ENCODE measurements around the gene NEURL1B.

Gene NEURL1B

DNA sequence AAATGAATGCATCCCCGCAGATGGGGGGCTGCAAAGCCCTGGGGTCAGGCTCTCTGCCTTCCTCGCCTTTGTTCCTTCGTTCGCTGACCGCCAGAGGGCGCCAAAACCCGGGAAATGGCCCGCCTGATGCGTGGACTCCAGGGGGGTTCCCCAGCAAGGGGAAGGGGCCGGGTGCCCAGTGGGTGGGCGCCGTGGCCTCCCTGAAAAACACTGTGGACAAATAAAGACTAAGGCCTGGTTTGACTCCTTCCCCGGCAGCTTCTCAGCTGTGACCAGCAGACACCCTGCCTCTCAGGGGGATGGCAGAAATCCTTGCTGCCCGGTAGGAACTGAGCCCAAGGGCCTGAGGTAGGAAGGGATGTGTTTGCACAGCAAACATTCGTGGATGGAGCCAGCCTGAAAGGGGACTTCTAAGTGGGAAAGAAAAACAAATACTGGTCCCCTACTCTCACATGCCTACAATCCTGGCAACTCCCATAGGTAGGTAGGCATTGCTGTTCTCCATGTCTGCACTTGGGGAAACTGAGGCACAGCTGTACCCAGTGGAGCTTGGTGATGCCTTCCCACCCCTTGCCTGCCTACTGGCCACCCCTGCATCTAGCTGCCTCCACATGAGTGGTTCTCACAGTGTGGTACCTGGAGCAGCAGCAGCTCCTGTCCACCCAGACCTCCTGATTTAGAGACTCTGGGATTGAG is 72.2 kb downstream of the NEURL1B start:
- in situ Hi-C loops (cut with MboI; ENCODE audit: low sequenced_read_pairs): loop anchor here (25.0 kb wide), 1 partner anchor 449 kb away; no protein-coding TSS in a partner anchor

DNA sequence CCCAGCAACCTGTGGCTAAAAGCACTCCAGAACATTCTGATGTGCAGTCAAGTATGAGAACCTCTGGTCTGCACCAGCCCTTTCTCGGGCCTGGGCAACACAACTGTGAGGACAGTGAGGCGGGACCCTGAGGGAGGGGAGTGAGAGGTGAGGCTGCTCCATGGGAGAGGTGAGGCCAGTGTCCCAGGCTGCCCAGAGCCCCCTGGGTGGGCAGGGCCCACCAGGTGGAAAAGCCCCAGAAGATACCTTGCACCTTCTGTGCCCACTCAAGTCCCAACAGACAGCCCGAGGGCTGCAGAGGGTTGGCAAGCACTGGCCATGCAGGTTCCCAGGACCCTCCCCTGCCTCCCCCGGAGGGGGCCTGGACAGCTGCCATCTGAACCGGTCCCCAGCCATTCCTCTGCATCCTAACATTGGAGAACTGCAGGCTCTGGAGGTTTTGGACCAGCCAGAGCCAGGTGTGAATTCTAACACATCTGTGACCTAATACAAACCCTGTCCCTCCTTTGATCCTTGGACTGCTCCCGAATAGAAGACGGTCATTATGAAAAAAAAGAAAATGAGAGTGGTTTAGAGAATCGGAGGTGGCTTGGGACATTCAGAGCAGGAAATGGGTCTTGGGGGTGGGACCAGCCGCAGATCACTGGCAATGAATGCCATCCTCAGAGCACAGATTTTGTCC is 72.9 kb downstream of the NEURL1B start:
- in situ Hi-C loops (cut with MboI; ENCODE audit: low sequenced_read_pairs): loop anchor here (25.0 kb wide), 1 partner anchor 448 kb away; no protein-coding TSS in a partner anchor

- in situ Hi-C loops (cut with MboI; ENCODE audit: low sequenced_read_pairs): loop anchor here (5.0 to 25.0 kb wide), 2 partner anchors 213 to 448 kb away; no protein-coding TSS in a partner anchor
These were observed 73.7 kb downstream of the NEURL1B start for GRCh38 chr5:172714491-172715420.

- in situ Hi-C loops (cut with MboI; ENCODE audit: low sequenced_read_pairs): loop anchor here (5.0 to 25.0 kb wide), 2 partner anchors 212 to 447 kb away; no protein-coding TSS in a partner anchor
These were observed 74.3 kb downstream of the NEURL1B start for GRCh38 chr5:172715421-172715780.

GRCh38 chr5:172715931-172716682 is 75.0 kb downstream of the NEURL1B start:
- in situ Hi-C loops (cut with MboI; ENCODE audit: low sequenced_read_pairs): loop anchor here (5.0 to 25.0 kb wide), 2 partner anchors 211 to 446 kb away; no protein-coding TSS in a partner anchor

- in situ Hi-C loops (cut with MboI; ENCODE audit: low sequenced_read_pairs): loop anchor here (5.0 to 25.0 kb wide), 2 partner anchors 210 to 445 kb away; no protein-coding TSS in a partner anchor
These were observed 75.8 kb downstream of the NEURL1B start for GRCh38 chr5:172716796-172717313.

- in situ Hi-C loops (cut with MboI; ENCODE audit: low sequenced_read_pairs): loop anchor here (5.0 to 25.0 kb wide), 2 partner anchors 210 to 445 kb away; no protein-coding TSS in a partner anchor
These were observed 76.6 kb downstream of the NEURL1B start for GRCh38 chr5:172717481-172718195.

- in situ Hi-C loops (cut with MboI; ENCODE audit: low sequenced_read_pairs): loop anchor here (5.0 to 25.0 kb wide), 2 partner anchors 209 to 444 kb away; no protein-coding TSS in a partner anchor
These were observed 77.6 kb downstream of the NEURL1B start for GRCh38 chr5:172718527-172719114.

DNA sequence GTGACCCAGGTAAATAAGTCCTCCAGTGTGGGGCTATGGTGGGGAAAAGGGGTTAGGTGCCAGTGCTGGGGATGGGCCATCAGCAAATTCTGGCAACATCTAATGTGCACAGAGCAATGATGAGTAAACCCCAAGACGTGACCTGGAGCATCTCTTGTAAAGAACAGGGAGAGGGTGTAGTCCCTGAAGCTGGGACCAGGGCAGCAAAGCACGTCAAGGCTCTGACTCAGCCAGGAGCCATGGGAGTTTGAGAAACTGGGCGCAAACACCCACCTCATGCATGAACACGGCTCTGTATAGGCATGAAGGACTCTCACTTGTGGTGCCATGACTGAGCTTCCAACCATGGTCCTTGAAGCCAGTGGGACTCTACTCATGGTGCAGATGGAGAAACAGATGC is 78.1 kb downstream of the NEURL1B start:
- in situ Hi-C loops (cut with MboI; ENCODE audit: low sequenced_read_pairs): loop anchor here (5.0 to 25.0 kb wide), 2 partner anchors 208 to 443 kb away; no protein-coding TSS in a partner anchor

- in situ Hi-C loops (cut with MboI; ENCODE audit: low sequenced_read_pairs): loop anchor here (25.0 kb wide), 1 partner anchor 442 kb away; no protein-coding TSS in a partner anchor
These were observed 79.6 kb downstream of the NEURL1B start for GRCh38 chr5:172720655-172721054.

- in situ Hi-C loops (cut with MboI; ENCODE audit: low sequenced_read_pairs): loop anchor here (25.0 kb wide), 1 partner anchor 441 kb away; no protein-coding TSS in a partner anchor
These were observed 80.6 kb downstream of the NEURL1B start for GRCh38 chr5:172721455-172722326.

DNA sequence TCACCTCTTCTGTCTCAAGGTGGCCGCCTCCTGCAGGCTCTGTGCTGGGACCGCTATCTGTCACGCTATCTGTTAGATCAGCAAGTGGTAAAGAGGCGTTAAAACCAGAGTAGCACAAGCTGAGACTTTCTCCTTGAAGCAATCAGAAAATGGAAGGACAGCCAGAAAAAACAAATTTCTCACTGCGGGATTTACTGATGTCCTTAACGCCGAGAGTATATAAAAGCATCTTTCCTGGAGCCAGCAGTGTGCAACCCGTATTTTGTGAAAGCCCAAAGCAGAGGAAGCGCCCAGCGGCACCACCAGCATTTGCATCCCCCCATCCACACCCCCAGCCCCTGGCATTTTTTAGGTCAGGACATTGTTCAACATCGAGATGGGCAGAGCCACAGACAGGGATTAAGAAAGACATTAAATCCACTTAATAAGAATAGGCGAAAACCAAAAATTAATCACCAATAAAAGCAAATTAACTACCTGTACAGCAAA is 81.3 kb downstream of the NEURL1B start:
- in situ Hi-C loops (cut with MboI; ENCODE audit: low sequenced_read_pairs): loop anchor here (25.0 kb wide), 1 partner anchor 440 kb away; no protein-coding TSS in a partner anchor

DNA sequence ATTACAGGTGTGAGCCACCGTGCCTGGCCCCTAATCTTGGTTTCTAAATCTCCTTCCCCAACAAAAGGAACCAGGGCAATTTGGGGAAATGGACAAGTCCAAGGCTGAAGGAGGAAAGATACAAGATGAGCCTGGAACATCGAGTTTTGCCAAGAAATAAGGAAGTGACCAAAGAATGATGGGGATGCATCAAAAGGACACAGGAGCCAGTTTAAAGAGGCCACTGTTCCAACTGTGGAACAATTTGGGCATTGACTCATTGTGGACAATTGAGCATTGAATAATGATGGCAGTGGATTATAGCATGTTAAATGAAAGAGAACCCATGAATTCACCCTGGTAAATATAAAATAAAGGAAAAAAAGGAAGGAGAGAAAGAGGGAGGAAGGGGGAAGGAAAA is 82.4 kb downstream of the NEURL1B start:
- in situ Hi-C loops (cut with MboI; ENCODE audit: low sequenced_read_pairs): loop anchor here (25.0 kb wide), 1 partner anchor 439 kb away; no protein-coding TSS in a partner anchor

DNA sequence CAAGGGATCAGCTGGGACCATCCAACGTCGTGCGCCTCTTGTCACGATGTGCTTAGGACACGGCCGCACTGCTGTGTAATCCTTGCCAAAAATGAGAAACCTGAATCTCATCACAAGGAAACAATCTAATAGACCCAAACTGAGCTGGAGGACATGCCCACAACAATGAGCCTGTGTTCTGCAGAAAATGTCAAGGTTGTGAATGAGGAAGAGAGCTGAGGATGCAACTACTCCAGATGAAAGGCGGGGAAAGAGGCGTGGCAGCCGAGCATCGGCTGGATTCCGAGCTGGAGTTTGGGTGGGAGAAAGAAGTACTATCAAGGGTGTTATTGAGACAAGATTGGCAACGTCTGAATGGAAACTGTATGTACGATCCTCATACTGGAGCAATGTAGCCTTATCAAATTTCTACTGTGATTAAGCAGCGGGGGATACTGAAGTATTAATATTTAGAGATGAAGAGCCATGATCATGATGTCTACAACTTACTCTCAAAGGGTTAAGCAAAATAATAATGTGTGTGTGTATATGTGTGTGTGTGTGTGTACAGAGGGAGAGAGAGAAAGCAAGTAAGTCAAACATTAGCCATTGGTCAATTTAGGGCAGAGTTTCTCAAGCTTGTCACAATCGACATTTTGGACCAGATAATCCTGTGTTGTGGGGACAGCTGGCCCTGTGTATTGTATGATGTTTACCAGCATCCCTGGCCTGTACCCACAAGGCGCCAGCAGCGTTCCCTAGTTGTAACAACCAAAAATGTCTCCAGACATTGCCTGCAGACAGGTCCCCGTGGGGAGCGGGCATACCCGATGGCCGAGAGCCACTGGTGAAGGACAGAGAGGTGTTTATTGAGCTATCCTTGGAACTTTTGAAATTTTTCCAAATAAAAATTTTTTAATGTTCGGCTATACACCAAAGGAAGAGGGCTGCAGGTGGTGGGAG is 83.5 kb downstream of the NEURL1B start:
- in situ Hi-C loops (cut with MboI; ENCODE audit: low sequenced_read_pairs): loop anchor here (25.0 kb wide), 1 partner anchor 438 kb away; no protein-coding TSS in a partner anchor

DNA sequence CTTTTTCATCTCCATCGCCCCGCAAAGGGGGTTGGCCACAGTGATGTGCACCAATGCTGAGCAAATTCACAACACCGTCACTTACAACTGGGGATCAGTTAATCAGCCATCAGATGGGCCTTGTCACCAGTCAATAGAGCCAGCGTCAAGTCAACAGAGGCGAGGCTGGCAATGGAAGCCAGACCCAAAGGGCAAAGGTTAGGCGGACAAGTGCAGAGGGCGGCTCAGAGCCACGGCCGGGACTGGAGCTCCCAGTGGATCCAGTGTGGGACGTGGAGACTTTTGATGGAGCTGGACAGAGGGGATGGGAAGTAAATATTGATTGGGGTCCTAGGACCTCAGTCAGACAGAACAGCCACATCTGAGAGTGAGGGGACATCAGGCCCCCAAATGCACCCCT is 84.2 kb downstream of the NEURL1B start:
- in situ Hi-C loops (cut with MboI; ENCODE audit: low sequenced_read_pairs): no loop called here

- in situ Hi-C loops (cut with MboI; ENCODE audit: low sequenced_read_pairs): no loop called here
These were observed 84.7 kb downstream of the NEURL1B start for GRCh38 chr5:172725785-172726184.
